ENCODE data around the gene KCNK1.

The KCNK1 gene

GRCh38 chr1:233707880-233708815 lies 94.2 kb downstream of the KCNK1 start:
- no peak for DNase-seq

GRCh38 chr1:233710031-233710430 lies 96.1 kb downstream of the KCNK1 start:
- no peak for DNase-seq

DNA sequence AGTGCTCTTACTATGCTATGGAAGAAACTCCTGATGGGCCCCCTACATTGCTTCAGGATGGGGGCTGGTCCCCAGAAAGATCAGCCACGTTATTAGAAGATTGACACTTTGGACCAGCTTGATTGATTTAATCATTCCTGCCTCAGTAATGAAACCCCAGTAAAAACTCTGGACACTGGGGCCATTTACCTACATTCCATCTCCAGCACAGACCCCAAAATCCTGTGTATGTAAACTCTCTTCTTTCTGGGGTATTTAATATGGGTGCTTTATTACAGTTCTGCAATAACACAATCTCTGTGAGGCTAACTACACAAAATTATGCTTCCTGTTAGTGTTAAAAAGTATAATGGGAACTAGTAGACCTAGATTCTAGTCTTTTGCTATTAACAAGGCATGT lies 96.6 kb downstream of the KCNK1 start:
- no peak for DNase-seq

DNA sequence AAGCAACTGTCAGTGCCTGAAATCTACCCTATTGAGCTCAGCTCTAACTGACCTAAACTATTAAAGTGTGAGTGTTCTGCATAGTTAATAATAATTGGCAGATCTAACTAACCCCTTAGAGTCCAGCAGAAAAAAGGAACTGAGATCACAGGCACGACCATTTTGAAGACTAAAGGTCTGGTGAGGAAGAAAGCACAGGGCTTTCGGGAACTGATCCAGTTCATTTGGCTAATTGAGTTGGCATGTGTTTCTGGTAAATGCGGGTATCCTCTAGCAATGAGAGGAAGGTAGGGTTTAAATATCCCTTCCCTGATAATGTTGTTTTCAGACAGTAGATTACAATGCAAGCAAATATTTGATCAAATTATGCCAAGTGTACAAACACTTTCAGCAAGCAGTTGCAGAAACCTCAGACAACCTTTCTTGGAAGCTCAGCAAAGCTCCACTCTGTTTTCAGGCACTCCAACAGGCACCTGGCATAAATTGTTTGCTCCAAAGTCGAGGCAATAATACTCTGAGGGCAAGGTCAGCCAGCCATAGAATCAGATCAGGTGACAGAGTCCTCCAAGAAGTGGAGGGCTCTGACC lies 100.8 kb downstream of the KCNK1 start:
- DNase-seq = no peak

DNA sequence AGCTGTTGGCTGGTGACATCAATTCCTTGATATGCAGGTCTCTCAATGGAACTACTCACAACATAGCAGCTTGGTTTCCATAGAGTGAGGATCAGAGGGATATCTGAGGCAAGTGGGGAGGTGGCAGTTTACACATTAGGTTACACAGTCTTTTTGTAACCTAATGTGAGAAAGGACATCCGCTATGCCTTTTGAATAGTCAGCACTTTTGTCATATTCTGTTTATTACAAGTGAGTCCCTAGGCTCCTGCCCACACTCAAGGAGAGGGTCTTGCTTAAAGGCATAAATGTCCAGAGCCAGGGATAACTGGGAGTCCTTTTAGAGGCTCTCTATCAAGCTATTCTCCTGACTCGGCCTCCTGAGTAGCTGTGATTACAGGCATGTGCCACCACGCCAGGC lies 104.2 kb downstream of the KCNK1 start:
- DNase-seq = no peak

DNA sequence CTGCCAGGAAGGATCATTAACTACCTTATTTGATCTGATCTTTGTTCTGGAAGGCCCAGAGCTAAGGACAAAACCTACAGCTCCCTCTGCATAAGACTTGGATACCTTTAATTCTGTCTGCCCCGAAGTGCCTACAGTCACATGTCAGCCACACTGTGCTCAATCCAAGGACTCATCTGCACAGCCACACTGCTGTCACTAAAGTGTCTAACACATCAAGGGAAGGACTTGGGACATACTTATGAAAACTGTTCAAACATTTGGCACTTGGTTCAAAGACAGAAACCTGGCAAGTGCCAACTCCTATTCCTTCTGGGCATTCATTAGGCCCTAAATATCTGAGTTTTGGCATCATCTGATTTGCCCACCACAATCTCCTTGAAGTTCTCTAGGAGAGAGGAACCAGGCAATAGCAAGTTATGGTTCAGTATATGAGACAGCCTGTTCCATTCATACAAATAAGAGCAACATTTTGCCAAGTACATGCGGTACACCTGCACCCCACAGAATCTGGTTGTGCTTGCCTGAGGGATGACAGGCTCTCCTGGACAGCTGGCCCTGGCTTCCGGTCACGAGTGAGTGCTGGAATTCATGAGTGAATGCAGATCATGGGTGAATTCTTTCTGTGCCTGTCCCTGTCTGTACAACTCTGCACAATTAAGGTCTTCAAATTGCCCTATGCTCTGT lies 105.9 kb downstream of the KCNK1 start:
- no peak for DNase-seq

DNA sequence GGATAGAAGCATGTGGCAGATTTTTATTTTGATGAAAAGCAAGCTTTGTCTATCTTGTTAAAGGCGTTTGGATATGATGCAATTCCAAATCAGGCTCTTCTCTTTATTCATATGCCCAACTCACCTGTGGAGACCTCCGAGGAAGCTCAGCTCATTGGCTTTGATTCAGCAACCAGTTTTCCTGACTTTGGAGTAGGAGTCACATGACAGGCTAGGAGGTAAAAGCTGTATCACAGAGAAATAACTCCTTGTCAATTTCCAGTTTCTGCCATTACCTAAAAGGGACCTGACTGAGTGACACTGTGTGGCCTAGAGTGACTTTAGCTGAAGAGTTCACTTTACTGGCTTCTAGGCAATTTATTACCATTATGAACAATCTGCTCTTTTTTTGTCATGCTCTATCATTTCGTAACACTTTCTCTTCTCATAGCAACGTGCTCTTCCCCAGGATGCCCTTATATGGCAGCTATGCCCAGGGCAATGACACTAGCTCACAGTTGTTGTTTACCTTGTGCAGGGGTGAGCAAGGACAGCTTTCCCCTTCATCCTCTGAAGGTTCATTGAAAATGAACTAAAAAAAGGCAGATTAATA lies 107.2 kb downstream of the KCNK1 start:
- no peak for DNase-seq

Data from inflammatory macrophage (primary cell).